HG02840 (cell line): ENCODE data around the gene CPA2.
"Not testable (repeated sequence)": the region's sequence is repeated elsewhere in the genome, so short reads cannot be mapped to it uniquely, and the experiment has no call there.

Experiments
- ATAC-seq: cut with Tn5 transposase; IDR thresholded peaks from one replicate; pipeline ENCODE4 v1.9.1; 2021; ENCODE audit warnings: mild to moderate bottlenecking, moderate library complexity, moderate number of reproducible peaks; ENCODE audit not compliant: unreplicated experiment, low FRiP score

The CPA2 gene

GRCh38 chr7:130266258-130266960 is at the start of gene CPA2:
Gene CPA2, plus strand, starts transcription at chr7:130266863. Its CDS starts 19 bp downstream, at chr7:130266882.
- ATAC-seq = no peak

- ATAC-seq = no peak
Observed at GRCh38 chr7:130218806-130219620, 47.6 kb upstream of the CPA2 start.

DNA sequence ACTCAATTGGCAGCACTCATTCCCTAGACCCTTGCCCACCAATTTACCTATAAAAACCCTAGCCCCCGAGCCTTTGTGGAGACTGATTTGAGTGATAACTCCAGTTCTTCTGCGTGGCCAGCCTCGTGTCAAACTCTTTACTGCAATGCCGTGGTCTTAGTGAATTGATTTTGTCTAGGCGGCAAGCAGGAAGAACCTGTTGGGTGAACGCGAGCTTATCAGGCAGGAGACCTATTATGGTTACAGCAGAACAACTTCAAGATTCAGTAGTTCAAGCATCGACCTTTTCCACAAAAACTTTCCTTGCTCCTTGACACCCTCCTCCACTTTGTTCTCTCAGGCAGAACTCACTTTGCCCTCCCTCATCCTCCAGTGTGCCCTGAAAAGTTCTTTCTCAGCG is 46.8 kb upstream of the CPA2 start:
- ATAC-seq = no peak

DNA sequence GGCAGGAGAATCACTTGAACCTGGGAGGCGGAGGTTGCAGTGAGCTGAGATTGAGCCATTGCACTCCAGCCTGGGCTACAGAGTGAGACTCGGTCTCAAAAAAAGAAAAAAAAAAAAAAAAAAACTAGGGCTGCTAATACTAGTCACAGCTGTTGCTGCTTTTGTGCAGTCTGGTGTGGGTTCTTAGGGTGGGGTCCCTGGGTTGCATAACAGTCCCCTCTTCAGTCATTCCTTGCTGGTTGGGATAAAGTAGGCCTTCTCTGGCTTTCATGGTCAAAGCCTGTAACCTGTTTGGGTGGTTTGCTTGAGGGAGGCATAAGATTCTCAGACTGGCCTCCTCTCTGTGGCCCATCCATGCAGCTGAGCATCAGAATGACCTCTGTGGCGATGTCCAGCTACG is 44.9 kb upstream of the CPA2 start:
- no peak for ATAC-seq

DNA sequence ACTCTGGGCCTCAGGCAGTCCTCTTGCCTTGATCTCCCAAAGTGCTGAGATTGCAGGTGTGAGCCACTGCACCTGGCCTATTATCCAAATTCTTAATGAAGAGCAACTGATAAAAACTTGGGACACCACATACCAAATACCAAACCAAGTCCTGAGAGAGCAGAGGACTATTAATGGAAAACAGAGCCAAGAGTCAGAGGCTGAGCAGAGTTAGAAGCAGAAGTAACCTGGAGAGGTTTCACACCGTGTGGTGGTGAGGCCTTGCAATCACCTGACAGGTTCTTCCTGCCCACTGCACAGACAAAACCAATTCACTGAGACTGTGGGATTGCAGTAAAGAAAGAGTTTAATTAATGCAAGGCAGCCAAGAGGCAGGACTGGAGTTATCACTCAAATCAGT is 43.0 kb upstream of the CPA2 start:
- ATAC-seq = no peak

GRCh38 chr7:130224210-130224609 is 42.5 kb upstream of the CPA2 start:
- ATAC-seq = no peak

DNA sequence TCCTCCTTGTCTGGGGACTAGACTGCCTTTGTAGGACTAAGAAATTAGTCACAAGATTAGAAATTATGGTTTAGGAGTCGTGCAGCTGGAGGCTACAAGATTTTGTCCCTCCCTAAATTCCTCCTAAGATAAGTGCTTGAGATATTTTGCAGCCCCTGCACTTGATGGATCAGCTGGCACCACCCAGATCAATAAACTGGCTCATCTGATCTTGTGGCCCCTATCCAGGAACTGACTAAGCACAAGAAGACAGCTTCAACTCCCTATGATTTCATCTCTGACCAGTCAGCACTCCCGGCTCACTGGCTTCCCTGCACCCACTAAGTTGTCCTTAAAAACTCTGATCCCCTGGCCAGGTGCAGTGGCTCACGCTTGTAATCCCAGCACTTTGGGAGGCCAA is 41.7 kb upstream of the CPA2 start:
- not testable (repeated sequence) for ATAC-seq

DNA sequence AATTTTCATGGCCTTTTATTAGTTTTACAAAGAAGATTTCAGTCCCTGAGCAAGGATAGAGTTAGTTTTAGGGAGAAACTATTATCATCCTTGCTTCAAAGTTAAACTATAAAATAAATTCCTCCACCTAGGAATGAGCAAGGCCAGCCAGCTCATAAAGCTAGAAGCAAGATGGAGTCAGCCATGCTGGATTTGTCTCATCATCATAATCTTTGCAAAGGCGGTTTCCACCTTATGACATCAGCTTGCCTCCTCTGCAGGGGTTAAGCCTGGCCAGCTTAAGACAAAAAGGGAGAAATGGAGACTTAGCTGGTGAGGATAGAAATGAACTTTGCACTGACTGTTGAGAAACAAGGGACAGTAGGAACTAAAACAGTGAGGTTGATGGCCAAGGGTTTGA is 40.3 kb upstream of the CPA2 start:
- no peak for ATAC-seq

DNA sequence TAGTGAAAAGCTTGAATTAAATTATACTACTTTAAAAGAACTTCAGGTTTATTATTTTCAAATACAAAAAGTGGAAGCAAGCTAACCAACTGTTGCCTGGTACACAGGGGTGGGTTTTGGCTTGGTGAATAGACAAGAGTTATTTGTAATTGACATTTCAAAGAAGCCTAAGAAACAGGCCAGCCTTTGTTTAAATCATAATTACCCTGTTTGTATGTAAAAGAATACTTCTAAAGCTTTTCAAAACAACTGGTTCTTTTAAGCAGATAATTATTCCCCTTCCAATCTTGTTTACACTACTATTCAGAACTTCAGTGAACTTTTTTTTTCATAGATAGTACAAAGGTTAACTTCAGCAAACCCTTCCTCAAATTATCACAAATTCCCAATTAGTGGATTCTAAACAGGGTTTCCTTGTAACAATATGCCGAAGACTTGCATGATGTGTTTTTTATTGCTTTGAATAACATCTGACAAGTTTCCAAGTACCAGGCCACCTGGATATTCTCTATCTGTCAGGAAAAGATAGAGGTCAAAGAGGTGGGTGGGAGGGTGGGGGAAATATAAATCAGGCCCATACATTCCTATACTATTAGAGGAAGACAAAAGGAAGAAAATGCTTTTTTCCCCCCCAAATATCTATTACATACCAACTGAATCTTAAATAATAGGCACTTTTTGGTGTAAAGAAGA is 38.6 kb upstream of the CPA2 start:
- no peak for ATAC-seq

DNA sequence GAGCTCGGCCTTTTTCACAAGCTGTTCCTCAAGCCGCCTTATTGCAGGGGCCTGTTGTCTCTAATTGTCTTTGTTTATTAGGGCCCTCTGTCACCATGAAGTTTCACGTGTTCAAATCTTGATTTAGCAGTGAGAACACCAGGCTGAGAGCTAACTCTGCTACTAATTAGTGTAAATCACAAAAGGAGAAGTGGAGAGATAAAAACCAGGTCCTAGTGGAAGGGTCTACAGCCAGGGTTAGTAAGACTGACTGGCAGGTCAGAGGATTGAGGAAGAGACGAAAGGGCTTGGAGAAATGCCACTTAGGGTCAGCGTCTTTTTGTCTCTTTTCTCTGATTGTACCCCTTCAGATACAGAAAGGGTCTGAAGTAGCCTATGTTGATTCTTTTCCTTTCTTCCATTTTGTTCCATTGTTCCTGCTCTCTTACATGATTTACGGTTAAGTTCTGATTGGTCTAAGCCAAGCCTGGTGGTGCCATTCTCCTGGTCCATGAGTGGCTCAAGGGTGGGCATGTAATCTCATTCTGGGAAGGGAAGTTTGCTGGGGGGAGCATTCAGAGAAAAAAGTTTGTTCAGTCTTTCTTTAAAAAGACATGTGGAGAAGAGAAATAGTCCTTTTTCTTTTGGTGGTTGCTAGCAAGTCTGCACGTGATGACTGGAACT is 37.7 kb upstream of the CPA2 start:
- no peak for ATAC-seq

- not testable (repeated sequence) for ATAC-seq
Observed at GRCh38 chr7:130229981-130230380, 36.7 kb upstream of the CPA2 start.

GRCh38 chr7:130231792-130232191 is 34.9 kb upstream of the CPA2 start:
- no peak for ATAC-seq

DNA sequence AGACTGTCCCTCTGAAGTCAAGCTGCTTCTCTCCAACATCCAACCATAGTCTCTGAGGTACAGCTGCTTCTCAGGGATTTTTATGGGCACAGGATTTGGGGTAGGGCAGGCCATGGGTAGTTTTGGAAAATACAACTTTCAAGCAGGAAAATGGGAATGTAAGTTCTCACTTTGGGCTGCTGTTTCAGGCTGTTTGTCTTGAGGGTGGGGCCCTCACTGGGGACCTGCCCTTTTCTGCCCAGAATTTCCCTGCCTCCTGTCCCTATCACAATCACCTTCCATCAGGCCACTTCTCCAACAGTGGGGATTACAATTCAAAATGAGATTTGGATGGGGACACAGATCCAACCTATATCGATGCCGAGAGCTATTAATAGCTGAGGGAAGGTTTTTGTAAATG is 34.5 kb upstream of the CPA2 start:
- no peak for ATAC-seq

DNA sequence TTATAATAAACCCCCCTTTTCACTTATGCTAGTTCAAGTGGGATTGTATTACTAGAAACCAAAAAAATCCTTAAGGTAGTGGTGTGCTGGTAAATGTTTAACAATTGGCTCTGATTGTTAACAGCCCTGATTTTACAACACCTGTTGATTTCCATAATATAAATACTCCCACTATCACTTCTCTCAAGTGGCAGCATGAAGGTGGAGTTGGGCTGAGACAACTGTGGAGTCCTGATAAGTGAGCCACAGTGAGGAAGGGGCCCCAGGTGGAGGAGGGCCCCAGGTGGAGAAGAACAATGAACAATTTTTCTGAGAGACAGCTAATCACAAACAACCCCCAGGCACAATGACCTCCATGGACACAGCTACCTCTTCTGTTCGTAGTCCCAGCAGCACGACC is 32.6 kb upstream of the CPA2 start:
- ATAC-seq = no peak

DNA sequence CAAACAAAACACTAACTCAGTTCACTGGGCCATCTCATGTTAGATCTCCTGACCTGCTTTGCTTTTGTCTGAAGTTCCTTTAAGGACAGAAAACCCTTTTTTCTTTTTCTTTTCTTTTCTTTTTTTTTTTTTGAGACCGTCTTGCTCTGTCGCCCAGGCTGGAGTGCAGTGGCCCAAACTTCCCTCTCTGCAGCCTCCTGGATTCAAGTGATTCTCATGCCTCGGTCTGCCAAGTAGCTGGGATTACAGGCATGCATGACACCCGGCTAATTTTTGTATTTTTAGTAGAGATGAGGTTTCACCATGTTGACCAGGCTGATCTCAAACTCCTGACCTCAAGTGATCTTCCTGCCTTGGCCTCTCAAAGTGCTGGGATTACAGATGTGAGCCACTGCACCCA is 30.3 kb upstream of the CPA2 start:
- ATAC-seq = not testable (repeated sequence)

- ATAC-seq = no peak
Observed at GRCh38 chr7:130240240-130240639, 26.4 kb upstream of the CPA2 start.

- ATAC-seq = no peak
Observed at GRCh38 chr7:130242198-130243014, 24.3 kb upstream of the CPA2 start.

DNA sequence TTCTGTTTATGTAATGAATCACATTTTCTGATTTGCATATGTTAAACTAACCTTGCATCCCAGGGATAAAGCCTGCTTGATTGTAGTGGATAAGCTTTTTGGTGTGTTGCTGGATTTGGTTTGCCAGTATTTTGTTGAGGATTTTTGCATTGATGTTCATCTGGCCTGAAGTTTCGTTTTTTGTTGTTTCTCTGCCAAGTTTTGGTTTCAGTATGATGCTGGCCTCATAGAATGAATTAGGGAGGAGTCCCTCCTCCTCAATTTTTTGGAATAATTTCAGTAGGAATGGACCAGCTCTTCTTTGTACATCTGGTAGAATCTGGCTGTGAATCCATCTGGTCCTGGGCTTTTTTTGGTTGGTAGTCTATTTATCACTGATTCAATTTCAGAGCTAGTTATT is 23.2 kb upstream of the CPA2 start:
- not testable (repeated sequence) for ATAC-seq

DNA sequence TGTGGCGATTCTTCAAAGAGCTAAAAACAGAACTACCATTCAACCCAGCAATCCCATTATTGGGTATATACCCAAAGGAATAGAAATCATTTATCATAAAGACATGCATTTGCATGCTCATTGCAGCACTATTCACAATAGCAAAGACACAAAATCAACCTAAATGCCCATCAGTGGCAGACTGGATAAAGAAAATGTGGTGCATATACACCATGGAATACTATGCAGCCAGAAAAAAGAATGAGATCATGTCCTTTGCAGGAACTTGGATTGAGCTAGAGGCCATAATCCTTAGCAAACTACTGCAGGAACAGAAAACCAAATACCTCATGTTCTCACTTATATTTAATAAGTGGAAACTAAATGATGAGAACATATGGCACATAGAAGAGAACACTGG is 20.2 kb upstream of the CPA2 start:
- not testable (repeated sequence) for ATAC-seq

DNA sequence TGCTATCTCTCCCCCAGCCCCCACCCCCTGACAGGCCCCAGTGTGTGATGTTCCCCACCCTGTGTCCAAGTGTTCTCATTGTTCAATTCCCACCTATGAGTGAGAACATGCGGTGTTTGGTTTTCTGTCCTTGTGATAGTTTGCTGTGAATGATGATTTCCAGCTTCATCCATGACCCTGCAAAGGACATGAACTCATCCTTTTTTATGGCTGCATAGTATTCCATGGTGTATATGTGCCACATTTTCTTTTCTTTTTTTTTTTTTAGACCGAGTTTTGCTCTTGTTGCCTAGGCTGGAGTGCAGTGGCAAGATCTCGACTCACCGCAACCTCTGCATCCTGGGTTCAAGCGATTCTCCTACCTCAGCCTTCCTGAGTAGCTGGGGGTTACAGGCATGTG is 17.8 kb upstream of the CPA2 start:
- ATAC-seq = not testable (repeated sequence)
